Stimulated activated naive CD8-positive, alpha-beta T cell treated with anti-CD3 and anti-CD28 coated beads, Interleukin-15, Interleukin-2, amounts not matched to agents 100 U/mL and 50 U/mL, for 24 hours (primary cell): ENCODE data around the gene KRT36.

Source experiments
- ATAC-seq: fragments of 150-1000 bp; cut with Tn5 transposase; one replicate; pipeline ENCODE4 v1.10.0; 2021
- DNase-seq: peaks from one replicate; pipeline ENCODE4 v3.0.0; 2021

KRT36 gene

DNA sequence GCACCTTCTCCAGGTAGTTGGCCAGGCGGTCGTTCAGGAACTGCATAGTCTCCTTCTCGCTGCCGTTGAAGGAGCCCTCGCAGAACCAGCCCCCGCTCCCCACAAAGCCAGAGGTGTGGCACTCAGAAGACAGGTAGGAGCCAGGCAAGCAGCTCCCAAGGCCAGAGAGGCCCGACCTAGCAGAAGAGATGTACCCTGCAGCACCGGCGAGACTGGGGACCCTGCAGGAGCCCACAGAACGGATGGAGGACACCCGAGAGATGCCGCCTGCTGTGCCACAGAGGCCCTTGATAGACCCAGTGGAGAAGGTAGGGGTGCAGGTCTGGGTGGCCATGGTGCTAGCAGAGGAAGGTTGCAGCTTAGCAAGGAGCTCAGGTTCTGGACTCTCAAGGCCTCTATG is at the start of gene KRT36:
TSS of gene KRT36 (minus strand) at position 380 of the 400 bp plus-strand sequence. CDS start at position 334, 46 bp downstream.
- DNase-seq = no peak
- ATAC-seq = no peak

GRCh38 chr17:41539071-41539492 is 49.4 kb upstream of the KRT36 start:
- DNase-seq = no peak
- no peak for ATAC-seq

- no peak for ATAC-seq
- DNase-seq = no peak
Measured at GRCh38 chr17:41538565-41538991, 48.9 kb upstream of the KRT36 start.

GRCh38 chr17:41537990-41538389 is 48.3 kb upstream of the KRT36 start:
- ATAC-seq (no peak), DNase-seq (no peak)

DNA sequence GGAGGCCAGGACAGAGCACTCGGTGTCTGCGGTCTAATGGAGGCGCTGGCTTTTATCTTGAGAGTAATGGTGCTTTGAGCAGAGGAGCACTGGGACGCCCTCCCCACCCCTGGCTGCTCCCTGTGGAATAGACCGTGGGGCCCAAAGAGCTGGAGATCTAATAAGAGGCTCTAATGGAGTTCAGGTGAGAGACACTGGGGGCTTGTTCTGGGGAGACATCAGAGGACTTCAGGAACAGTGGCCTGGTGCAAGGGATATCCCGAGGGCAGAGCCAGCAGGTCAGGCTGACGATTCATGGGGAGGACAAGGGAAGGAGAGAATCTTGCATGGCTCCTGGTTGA is 47.9 kb upstream of the KRT36 start:
- ATAC-seq (no peak), DNase-seq (no peak)

DNA sequence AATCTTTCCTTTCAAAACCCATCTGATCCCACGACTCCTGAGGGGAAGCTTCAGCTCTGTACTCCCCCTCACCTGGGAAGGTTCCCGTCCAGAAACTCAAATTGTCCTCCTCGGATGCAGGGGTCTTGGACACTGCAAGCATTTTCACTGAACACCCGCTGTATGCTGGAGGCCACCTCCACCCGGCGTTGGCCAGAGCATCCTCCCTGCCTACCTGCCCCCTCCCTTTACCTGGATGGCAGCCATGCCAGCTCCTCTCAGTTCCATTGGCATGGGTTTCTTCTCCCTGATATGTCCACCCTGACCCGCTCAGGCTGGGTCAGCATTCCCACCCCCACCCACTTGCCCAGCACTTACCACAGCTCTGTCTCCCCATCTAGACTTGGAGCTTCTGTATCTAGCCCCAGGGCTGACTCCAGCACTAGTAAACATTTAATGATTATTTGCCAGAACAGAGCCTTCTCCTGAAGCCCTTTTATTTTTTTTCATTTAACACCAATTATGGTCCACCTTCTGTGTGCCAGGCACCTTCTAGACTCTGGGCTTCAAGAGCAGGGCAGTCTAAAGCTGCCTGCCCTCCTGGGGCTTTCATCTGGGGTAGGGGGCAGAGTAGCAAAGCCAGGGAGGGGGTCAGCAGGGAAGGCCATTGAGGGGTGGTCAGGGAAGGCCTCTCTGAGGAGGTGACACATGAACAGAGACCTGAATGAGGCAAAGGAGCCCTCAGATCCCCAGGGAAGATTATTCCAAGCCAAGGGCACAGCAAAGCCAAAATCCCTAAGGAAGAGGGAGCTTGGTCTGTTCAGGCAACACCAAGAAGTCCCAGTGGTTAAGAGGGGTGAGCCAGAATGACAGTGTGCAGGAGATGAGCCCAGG is 47.3 kb upstream of the KRT36 start:
- ATAC-seq = no peak
- DNase-seq = no peak

- DNase-seq = no peak
- no peak for ATAC-seq
Measured at GRCh38 chr17:41535764-41536481, 46.2 kb upstream of the KRT36 start.

- no peak for ATAC-seq
- DNase-seq = no peak
Measured at GRCh38 chr17:41534899-41535546, 45.3 kb upstream of the KRT36 start.

DNA sequence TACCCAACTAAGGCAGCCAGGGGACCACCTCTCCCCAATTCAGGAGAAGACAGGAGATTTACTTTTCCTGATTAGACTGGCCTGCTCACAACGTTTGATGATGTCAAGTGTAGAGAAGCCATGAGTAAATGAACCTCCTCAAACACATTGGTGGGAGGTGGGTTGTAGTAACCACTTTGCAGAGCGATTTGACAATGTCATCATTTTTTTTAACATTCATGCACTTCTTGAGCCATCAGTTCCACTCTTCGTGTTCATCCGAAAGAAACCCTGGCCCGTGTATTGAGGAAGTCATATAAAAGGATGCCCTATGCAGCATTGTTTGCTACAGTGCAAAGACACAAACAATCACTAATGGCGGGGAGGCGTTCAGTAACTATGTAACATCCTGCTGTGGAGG is 43.9 kb upstream of the KRT36 start:
- no peak for ATAC-seq
- DNase-seq = no peak

DNA sequence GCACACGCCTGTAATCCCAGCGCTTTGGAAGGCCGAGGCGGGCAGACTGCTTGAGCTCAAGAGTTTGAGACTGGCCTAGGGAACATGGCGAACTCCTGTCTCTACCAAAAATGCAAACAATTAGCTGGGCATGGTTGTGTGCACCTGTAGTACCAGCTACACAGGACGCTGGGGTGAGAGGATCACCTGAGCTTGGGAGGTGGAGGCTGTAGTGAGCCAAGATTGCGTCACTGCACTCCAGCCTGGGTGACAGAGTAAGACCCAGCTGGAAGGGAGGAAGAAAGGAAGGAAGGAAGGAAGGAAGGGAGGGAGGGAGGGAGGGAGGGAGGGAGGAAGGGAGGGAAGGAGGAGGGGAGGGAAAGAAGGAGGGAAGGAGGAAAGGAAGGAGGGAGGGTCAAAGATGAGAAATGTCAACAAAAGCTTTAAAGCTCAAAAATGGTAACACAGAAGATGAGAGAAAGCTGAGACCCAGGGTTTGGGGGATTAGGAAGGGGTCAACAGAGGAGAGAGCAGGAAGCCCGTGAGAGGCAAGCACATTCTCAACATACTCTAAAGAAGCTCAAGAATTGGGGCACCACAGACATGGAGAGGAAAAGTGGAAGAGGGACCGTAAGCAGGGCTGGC is 43.3 kb upstream of the KRT36 start:
- no peak for DNase-seq

DNA sequence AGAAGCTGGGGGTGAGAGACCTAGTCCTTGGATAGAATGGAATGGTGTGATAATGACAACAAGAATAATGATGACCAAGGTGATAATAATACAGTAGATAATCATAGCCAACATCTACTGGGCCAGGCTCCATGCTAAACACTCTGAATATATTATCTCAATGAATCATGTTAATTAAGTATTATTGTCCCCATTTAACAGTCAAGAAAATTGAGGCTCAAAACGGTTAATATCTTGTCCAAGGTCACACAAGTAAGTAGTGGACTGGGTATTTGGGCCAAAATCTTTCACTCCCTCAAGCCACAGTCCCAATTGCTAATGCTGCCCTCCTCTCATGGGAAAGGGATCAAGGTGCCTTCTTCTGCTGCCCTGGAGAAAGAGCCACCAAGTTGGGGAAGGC is 42.3 kb upstream of the KRT36 start:
- ATAC-seq (no peak), DNase-seq (no peak)

More for the DNA sequence above, 43.3 kb upstream of the KRT36 start:
- no peak for ATAC-seq

GRCh38 chr17:41530062-41531048 is 40.6 kb upstream of the KRT36 start:
- DNase-seq (no peak), ATAC-seq (no peak)

DNA sequence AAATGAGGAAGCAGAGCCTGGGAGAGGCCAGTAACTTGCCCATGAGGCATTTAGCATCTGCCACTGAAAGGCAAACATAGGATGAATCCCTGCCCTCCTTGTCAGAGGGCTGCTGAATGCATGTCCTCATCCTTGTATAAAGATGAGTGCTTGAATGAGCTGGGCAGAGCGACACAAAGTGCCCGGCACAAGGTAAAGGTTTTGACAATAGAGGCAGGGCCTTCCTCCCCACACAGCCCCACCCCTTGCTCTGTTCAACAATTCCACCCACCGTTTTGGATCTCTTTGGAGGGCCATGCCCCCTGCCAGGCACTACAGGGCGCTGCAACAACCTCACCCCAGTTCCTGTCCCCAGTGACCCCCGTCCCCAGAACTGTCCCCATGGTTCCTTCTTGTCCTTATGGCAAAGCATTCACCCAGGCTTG is 39.8 kb upstream of the KRT36 start:
- DNase-seq (no peak), ATAC-seq (no peak)

DNA sequence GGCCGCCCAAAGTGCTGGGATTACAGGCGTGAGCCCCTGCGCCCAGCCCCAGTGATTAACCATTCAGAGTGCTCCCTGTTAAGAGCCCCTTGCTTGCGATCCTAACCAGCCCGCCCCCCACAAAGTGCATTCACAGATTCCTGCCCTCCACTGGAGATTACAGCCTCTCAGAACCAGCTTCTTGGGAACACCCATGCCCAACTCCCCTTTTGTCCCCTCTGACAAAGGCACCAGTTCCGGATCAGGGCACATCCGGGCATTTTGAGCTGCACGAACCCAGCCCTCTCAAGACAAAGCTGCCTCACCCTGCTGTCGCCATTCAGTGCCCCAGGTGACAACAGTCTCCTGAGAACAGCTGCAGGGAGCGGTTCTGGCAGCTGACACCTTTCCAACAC is 39.2 kb upstream of the KRT36 start:
- no peak for ATAC-seq
- no peak for DNase-seq

DNA sequence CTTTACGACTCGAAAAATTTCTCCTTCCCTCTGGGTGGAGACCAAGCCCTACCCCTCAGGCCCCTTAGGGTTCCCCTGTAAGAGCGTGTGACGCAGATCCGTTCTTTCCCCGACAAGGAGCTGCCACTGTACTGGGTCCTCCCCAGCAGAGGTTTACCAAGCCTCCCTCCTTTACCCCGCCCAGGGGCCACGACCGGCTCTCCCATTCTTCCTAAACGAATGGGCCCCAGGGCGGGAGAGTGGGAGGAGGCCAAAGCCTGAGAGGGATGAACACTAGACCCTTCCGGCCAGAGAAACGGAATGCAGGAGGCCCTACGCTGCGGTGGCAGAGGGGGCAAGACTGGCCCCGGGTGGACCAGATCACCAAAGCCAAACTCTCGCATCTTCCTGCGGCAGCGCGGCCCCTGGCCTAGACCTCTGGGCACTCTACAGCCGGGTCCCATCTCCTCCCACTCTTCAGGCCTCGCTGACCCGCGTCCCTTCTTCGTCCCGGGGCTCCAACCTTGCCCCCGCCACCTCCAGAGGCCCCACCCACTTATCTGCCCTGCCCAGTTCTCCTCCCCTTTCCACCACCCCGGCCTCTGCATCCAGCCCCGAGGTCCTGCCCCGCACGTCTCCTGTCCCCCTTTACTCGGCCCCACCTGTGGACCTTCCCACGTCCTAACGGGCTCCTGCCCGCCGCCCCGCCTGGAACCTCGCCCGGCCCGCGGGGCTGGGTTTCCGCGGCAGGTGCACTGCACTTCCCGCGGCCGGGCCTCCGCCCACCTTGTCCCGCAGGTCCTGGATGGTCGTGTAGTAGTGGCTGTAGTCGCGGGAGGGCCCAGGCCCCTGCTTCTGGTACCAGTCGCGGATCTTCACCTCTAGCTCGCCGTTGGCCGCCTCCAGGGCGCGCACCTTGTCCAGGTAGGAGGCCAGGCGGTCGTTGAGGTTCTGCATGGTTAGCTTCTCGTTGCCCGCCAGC is 37.6 kb upstream of the KRT36 start:
- peak; percentile 27 for ATAC-seq
- DNase-seq = peak; percentile 7

DNA sequence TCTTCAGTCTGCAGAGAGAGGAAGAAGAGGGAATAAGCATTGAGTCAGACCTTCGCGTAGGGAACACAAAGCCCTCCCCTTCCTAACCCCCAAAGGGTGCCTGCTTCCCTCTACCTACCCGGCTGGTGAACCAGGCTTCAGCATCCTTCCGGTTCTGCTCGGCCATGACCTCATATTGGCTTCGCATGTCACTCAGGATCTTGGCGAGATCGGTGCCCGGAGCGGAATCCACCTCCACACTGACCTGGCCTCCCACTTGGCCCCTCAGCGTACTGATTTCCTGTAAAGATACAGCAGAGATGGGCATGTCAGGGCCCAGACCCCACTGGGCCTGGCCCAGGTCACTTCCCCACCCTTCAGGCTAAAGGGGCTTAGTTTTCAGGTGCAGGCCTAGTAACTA is 34.6 kb upstream of the KRT36 start:
- ATAC-seq = no peak
- no peak for DNase-seq

DNA sequence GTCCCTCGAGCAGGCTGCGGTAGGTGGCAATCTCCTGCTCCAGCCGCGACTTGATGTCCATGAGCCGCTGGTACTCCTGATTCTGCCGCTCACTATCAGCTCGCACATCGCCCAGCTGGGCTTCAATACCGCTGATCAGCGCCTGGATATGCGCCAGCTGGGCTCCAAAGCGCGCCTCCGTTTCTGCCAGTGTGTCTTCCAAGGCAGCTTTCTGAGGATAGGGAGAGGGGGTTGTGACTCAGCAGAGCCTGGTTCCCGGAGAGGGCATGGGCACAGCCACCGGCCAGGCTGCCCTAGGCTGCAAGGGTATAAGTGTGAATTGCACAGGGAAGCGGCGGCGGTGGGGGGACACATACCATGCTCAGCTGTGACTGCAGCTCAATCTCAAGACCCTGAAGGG is 34.1 kb upstream of the KRT36 start:
- no peak for DNase-seq
- ATAC-seq = no peak

GRCh38 chr17:41523225-41523593 is 33.5 kb upstream of the KRT36 start:
- DNase-seq (no peak), ATAC-seq (no peak)

DNA sequence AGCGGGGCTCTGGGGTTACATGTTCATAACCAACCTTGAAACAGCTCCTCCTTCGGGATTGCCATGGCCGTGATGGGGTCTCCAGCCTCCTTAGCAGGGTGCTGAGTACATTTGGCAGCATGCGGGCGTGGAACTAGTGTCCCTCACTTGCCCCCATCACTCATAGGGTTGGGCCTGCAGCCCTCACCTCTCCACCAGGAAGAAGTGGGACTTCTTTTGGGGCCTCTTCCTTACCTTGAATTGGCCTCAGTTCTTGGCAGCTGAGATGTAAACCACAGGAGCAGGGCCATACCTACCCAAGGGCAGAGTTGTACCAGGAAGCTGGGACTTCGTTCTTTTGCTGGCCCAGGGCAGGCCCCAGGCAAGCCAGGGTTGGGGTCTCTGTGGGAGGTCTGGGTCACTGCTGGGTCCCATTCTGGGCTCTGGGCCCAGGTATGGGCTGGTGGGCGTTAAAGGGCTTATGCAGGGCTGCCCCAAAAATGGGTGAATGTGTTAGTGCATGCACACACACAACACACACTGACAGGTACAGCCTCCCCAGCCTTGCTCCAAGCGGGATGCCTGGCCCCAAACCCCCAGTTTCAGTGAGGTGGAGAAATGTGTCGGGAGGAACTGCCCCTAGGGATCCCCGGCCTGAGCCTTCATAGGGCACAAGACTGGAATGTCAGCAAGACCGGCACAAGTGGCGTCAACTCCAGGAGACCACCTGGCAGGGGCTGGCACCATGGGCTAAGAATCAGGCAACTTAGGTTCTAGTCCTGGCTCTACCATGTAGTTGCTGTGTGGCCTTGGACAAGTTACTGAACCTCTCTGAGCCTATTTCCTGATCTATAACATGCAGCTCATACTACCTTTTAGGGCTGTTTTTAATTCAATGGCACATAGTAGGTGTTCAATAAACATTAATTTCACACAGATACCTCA is 32.9 kb upstream of the KRT36 start:
- no peak for DNase-seq
- ATAC-seq = no peak
